GM18861 (cell line): ENCODE data around the gene SNX15.
A peak's percentile ranks its signal among the peaks of the same experiment; 100 is the strongest.
"Not testable (repeated sequence)": the region's sequence is repeated elsewhere in the genome, so short reads cannot be mapped to it uniquely, and the experiment has no call there.

Experiments used
- ATAC-seq: cut with Tn5 transposase; IDR thresholded peaks from one replicate; pipeline ENCODE4 v1.9.1; 2021; ENCODE audit not compliant: unreplicated experiment

The SNX15 gene

DNA sequence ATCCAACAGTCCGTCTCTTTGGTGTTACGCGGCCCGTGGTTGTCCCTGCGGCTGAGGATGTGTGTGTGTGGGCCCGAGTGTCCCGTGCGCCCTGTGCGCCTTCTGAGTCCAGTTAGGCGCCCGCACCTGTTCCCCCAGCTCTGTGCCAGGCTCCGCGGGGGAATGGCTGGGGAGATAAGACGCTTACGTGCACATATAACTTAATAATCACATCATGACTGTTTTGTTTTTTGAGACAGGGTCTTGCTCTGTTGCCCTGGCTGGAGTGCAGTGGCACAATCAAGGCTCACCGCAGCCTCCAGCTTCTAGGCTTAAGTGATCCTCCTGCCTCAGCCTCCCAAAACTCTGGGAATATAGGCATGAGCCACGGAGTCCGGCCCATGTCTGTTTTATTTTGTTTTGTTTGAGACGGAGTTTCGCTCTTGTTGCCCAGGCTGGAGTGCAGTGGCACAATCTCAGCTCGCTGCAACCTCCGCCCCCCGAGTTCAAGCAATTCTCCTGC lies 12.5 kb upstream of the SNX15 start:
- no peak for ATAC-seq

DNA sequence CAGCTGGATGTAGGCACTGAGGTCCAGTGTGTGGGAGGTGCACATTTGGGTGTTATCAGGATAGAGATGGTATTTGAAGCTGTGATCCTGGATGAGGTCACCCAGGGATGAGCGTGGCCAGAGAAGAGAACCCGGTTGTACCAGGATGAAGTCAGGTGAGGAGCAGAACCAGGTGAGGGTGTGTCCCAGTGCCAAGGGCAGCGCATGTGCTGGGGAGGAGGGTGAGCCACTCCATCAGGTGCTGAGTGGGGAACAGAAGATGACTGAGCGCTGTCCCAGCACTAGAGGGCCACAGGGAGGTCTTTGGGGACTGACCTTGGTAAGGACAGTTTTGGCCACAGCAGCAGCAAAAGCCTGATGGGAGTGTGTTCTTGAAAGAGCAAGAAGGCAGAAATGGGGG lies 10.5 kb upstream of the SNX15 start:
- ATAC-seq: no peak

DNA sequence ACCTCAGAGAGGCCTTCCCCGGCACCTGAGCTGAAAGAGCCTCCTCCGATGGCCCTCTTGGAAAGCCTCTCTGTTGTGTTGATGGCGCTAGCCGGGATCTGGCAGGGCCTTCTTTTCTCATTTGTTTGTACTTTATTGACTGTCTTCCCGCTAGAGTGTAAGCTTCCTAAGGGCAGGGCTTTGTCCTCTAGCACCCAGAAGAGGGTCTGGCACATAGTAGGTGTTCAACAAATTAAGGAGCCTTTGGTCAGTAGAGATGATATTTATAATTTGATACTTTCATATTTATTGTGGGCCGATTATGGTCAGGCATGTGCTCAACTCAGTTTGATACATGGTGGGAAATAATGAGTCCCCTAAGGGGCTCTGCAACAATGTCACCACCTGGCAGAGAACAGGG lies 9.3 kb upstream of the SNX15 start:
- ATAC-seq: no peak

DNA sequence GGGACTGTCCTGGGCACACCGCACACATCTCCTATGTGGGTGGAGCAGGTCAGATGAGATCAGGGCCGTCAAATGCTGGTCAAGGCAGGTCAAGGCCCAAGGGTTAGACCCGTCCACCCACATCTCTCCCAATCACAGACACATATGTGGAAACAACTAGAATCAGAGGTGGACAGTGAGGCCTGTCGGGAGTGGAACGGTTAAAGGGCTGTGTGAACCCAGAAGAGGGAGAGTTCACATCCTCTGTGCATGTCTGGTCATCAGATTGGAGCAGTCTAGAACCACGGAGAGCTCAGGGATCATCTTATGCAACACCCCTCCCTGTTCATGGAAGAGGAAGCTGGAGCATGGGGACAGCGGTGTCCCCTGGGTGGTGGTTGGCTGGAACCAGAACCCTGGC lies 7.4 kb upstream of the SNX15 start:
- ATAC-seq: no peak

DNA sequence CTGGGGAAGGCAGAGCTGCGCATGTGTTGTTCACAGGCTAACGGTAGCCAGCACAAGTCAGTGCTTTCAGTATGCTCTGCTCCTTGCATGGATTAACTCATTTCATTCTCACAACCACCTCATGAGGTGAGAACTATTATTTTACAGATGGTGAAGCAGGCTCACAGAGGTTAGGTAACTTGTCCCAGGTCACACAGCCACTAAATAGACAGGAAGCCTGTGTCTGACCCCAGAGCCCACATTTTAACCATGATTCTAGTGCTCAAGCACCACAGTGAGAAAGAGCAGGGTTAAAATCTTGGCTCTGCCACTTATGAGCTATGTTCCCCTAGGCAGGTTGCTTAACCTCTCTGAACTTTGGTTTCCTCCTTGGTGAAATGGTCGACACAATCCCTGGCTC lies 6.2 kb upstream of the SNX15 start:
- no peak for ATAC-seq

DNA sequence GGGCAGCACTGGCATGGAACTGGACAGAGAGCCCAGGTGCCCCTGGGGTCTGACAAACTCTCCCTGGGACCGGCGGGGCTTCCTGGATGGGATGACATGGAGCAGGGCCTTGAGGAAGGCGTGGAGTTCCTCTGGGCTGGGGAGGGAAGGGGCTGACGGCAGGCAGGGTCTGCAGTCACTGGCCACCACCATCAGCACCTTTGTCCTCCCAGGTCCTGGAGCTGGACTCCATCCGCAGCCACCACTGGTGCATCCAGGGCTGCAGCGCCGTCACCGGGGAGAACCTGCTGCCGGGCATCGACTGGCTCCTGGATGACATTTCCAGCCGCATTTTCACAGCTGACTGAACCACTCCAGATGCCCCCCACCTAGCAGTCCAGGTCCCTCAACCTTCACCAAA lies 5.7 kb upstream of the SNX15 start:
- ATAC-seq: no peak

DNA sequence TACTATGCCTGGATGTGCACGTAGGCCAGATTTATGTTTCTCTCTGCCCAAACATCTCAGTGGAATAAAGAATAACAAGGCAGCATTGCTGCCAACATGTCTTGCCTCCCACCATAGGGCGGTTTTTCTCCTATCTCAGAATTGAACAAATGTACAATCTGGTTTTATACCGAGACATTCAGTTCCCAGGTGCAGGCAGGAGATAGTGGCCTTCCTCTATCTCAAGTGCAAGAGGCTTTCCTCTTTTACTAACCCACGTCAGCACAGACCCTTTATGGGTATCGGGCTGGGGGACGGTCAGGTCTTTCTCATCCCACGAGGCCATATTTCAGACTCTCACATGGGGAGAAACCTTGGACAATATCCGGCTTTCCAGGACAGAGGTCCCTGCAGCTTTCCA lies 3.7 kb upstream of the SNX15 start:
- not testable (repeated sequence) for ATAC-seq

DNA sequence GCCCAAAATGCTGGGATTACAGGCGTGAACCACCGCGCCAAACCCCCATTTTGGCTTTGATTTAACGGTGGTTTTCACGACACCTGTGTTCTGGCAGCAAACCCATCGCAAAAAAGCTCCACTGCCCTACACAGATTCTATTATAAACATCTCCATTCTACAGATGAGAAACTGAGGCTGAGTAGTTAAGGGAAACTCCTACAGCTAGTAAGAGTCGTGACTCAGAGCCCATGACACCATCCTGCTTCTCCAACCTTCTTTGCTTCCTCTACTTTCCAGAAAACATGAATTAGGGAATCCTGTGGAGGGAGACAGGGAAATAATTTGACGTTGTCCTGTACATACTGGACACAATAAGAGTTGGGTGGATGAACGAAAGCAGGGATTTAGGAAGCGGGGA lies 429 bp upstream of the SNX15 start:
- ATAC-seq: no peak

DNA sequence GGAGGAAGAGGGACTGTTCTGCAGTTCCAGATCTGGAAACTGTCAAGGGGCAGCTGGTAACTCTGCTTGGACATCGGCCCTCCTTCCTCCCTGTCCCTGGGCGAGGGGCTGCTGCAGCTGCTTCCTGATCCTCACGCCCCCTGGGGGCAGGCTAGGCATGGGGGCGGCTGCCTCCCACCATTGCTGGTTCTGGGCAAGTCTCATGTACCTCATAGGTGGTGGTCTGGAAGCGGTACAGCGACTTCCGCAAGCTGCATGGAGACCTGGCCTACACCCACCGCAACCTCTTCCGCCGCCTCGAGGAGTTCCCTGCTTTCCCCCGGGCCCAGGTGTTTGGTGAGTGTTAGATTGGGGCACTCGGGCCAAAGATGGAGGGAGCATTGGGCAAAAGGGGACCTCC lies 5.0 kb downstream of the SNX15 start:
- no peak for ATAC-seq

DNA sequence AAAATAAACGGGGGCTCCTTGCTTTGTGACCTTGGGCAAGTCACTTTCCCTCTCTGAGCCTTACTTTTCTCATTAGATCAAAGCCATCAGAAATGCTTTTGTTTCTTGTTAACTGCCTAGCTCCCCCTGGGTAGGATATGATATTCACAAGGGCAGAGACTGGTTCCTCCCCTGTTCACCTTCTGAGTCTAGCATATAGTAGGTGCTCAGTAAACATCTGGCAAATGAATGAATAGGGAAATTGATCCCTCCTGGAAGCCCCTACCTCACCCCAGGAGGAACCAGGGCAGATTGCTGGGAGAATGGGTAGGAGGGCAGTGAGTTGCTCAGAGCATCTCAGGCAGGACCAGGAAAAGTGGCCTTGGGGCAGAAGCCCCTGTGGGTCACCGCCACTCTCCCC lies 7.2 kb downstream of the SNX15 start:
- no peak for ATAC-seq

DNA sequence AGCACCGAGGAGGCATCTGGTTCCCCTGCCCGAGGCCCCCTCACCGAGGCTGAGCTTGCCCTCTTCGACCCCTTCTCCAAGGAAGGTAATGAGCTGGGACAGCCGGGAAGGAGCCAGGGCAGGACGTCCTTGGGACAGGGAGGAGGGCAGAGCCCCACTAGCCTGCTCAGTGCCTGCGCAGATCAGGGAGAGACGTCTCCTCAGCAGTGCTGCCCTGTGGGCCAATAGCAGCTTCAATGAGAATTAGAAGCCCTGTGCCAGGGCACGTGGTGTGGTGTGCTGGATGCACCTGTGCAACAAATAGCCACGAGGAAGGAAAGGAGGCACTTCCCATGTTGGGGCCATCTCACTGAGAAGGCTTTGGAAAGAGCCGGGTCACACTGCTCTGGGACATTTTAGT lies 8.3 kb downstream of the SNX15 start:
- no peak for ATAC-seq

DNA sequence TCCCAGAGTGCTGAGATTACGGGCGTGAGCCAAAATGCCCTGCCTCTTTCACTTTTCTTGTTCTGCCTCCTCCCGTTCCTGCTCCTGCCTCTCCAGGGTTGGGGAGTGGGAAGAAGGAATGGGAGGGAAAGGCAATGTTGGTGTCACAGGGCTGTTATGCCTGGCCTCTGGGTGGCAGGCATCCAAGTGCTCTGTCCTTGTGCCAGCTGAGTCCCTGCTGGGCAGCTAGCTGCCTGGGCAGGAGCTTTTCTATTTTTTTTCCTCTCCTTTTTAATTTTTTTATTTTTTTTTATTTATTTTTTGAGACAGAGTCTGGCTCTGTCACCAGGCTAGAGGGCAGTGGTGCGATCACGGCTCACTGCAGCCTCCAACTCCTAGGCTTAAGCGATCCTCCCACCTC lies 9.7 kb downstream of the SNX15 start:
- no peak for ATAC-seq

DNA sequence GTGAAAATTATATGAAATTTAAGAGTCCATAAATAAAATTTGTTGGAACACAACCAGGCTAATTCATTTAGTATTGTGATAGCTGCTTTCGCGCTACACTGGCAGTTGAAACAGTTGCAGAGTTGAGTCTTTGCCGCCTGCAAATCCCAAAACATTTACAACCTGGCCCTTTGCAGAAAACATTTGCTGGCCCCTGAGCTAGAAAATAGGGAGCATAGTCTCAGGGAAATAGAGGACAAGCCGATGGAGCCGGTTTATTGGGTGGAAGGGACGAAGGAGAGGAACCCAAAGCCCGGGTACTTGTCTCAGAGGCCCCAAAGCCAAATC lies 13.2 kb downstream of the SNX15 start:
- ATAC-seq: no peak

DNA sequence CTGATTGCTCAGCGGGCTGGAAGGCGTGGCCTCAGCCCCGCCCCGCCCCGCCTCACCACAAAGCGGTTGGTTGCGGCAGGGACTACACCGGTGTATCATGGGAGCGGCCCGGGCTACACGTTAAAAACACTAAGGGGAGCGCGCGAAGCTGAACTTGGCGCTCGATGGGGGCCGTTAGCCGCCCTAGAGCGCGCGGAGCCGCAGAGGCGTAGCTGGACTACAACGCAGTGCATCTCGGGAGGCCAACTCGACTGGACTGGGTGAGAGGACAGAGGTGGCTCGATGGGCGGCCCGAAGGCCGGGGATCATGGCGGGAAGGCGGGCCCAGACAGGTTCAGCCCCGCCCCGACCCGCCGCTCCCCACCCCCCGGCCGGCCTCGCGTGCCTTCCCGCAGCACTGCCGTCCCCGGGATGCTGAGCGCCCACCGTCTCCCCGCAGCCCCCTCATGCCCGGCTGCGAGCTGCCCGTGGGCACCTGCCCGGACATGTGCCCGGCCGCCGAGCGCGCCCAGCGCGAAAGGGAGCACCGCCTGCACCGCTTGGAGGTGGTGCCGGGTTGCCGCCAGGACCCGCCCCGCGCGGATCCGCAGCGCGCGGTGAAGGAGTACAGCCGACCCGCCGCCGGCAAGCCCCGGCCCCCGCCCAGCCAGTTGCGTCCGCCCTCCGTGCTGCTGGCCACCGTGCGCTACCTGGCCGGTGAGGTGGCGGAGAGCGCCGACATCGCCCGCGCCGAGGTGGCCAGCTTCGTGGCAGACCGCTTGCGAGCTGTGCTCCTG lies 13.8 kb downstream of the SNX15 start, which contains the start of gene SAC3D1:
Gene SAC3D1, plus strand, starts transcription at position 364 of the 776 bp plus-strand sequence. Its CDS starts 83 bp downstream, at position 447.
- ATAC-seq: peak; percentile 75

DNA sequence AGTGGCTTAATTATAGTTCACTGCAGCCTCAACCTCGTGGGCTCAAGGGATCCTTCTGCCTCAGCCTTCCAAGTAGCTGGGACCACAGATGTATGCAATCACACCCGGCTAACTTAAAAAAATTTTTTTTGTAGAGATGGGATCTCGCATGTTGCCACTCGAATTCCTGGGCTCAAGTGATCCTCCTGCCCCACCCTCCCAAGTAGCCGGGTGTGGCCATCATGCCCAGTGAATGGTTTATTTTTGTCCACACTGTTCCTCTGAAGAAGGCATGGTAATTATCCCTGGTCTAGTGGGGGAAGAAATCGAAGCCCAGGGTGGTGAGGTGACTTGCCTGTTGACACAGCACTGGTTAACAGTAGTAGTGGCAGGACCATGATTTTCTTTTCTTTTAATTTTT lies 15.7 kb downstream of the SNX15 start:
- no peak for ATAC-seq

DNA sequence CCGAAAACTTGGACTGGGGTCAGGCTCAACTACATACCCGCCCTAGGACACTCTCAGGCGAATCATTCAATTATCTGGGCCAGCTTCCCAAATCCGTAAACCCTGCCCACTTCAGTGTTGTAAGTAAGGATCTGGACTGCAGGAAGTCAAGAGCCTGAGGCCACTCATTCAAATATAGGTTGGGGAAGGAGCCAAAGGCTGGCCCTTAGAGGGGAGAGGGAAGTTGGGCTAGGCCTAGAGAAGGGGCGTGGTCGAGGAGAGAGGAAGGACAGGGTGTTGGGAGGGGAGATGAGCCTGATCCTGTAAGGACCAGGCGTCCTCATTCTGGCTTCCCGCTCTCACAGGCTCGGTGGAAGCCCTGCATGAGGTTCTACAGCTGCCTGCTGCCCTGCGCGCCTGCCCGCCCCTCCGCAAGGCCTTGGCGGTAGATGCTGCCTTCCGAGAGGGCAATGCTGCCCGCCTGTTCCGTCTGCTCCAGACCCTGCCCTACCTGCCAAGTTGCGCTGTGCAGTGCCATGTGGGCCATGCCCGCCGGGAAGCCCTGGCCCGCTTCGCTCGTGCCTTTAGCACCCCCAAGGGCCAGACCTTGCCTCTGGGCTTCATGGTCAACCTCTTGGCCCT lies 16.8 kb downstream of the SNX15 start:
- ATAC-seq: no peak

DNA sequence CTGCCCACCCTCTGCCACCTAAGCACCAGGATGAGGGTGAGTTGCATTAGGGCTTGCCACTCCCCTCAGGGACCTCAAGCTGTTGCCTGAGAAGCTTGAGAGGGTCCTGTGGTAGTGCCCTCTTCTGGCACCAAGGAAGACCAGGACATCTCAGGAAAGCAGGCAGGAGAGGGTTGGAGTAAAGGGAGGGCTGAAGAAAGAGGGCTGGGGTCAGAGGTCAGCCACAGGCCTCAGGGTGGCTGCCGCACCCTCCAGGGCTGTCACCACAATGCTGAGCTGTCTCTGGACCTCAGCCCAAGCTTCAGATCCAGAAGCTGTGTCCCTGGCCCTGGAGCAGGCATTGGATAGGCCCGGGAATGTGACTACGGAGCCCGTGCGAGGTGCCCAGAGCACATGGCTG lies 17.8 kb downstream of the SNX15 start:
- no peak for ATAC-seq

DNA sequence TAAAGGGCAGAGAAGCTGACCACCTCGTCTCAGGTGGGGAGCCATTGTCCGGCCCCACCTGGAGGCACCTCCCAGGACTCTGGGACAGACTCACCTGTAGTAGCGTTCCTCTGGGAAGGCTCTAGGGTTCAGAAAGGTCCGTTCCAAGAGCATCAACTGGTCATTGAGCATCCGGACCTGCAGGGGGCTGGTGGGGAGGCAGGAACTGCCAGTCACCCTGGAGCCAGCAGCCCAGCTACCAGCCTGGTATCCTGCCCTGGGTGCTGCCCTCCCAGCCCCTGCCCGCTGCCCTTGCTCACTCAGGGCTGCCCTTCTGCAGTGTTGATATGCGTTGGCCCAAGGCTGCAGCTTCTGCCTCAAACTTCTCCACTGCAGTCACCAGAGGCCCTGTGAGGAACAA lies 18.5 kb downstream of the SNX15 start:
- no peak for ATAC-seq

DNA sequence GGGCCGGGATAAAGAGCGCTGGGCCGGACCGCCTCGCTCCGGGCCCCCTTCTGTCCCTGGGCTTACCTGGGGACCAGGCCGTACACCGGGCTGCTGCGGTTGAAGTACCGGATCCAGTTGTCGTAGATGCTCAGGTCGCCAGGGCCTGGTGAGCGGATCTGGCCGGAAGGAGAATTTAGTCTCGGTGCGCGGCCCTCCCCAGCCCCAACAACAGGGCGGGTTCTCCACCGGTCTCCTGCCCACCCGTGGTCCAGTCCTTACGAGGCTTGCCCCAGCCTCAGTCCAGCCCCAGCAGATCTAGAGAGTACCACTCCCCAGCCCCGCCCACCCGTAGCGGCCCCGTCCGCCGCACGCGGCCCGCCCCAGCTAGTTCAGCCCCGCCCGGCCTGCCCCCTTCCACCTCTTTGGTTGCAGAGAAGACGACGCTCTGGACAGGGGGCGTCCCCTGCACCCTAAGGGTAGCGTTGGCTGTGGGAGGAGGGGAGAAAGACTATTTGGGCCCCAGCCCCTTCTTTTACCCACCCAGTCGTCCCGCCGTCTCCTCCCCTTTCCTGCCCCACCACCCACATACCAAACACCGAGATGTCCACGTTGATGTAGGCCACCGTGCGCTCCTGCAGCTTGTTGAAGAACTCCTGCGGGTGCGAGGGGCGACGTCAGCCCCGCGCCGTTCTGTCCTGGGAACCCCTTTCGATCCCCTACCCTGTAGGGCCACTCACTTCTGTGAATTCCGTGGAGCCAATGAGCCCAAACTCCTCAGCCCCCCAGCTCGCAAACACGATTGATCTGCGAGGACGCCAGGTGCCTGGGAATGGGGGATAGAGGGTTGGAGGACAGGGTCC lies 20.6 kb downstream of the SNX15 start:
- ATAC-seq: no peak

DNA sequence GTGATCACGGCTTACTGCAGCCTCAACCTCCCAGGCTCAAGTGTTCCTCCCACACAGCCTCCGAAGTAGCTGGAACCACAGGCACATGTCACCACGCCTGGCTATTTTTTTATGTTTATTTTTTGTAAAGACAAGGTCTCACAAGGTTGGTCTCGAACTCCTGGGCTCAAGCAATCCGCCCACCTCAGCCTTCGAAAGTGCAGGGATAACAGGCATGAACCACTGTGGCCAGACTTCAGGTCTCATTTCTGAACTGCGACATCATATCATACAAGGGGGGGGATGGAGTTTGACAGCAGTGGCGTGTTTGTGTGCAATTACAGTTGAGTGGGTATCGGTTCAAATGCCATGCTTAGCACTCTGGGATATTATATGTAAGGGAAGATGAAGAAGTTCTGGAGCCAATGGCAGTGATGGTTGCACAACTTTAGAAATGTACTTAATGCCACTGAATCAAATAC lies 24.2 kb downstream of the SNX15 start:
- ATAC-seq: no peak

DNA sequence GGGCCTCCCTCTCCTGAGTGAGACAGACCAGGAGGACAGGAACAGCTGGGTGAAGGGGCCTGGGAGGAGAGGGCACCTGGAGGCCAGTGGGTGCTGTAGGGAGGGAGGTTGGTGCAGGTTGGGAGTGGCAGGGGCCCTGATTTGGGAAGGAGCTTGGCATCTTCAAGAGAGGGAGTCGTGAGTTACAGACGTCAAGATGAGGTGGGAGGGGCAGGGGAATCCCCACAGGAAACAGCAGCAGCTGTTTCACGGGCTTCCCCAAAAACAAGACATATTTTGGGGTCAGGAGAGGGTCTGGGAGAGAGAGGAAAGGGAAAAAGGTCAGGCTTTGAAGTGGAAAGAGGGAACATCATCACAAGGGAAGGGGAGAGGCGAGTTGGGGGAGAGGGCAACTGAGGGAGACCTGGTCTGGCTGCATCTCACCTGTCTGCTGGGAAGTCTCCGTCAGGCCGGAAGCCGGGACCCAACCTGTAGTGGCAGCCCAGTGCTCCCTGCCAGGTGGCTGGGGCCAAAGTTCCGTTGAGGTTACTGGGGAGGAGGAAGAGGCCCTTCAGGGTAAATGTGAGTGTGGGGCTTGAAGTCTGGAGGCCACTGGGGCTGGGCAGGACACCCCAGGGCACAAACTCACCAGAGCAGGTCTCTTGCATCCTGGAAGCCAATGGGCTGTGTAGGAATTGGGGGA lies 26.7 kb downstream of the SNX15 start:
- ATAC-seq: no peak
